Progenitor cell of endocrine pancreas (in vitro differentiated cells): ENCODE data around the gene CDH13. TPM values are rescaled to one million over a fixed set of nuclear protein-coding genes. Genes with fewer than 3 reads are reported as not detected.

ENCODE experiments used
- DNase-seq: peaks from one replicate; pipeline ENCODE4 v3.0.0; 2021; ENCODE audit warnings: low spot score; ENCODE audit not compliant: unreplicated experiment
- H3K27ac Mint-ChIP-seq: 2 replicates; pipeline ENCODE4 v1.8.0; 2021; ENCODE audit warnings: mild to moderate bottlenecking, moderate library complexity, mixed read lengths
- H3K27me3 Mint-ChIP-seq: 2 replicates; pipeline ENCODE4 v1.8.0; 2021; ENCODE audit warnings: mixed read lengths
- H3K36me3 Mint-ChIP-seq: 2 replicates; pipeline ENCODE4 v1.8.0; 2022; ENCODE audit warnings: mixed read lengths; ENCODE audit not compliant: insufficient read depth
- H3K4me1 Mint-ChIP-seq: 2 replicates; pipeline ENCODE4 v1.8.0; 2021; ENCODE audit warnings: low read depth, mixed read lengths
- H3K4me3 Mint-ChIP-seq: 2 replicates; pipeline ENCODE4 v1.8.0; 2021; ENCODE audit warnings: low read depth, mild to moderate bottlenecking, moderate library complexity, mixed read lengths
- H3K9me3 Mint-ChIP-seq: 2 replicates; pipeline ENCODE4 v1.8.0; 2021; ENCODE audit warnings: low read depth, mixed read lengths
- CTCF ChIP-seq: fragments of 200-600 bp; sonication (generic); IDR thresholded peaks from one replicate; pipeline ENCODE4 v1.5.0; 2021; ENCODE audit warnings: antibody characterized with exemption, mild to moderate bottlenecking; ENCODE audit not compliant: unreplicated experiment
- total RNA-seq: library from RNA; stranded (reverse); gene quantifications from 2 replicates; pipeline ENCODE4 v1.2.1, GENCODE V29; 2021

Gene CDH13
- total RNA-seq, 1 donor from 2014 or later, result 0.38 TPM

GRCh38 chr16:83839561-83839960 lies 1212.8 kb downstream of the CDH13 start:
- no peak for TF ChIP-seq CTCF

GRCh38 chr16:83840060-83840617 lies 1213.4 kb downstream of the CDH13 start:
- Mint-ChIP-seq H3K4me3 (no peak overlapping the region), H3K4me1 (peaks cover 13% of the 10 kb centered on the region), H3K9me3 (peaks cover 7% of the 10 kb centered on the region), H3K27me3 (no peaks in the 10 kb centered on the region), H3K36me3 (no peaks in the 10 kb centered on the region), H3K27ac (no peak overlapping the region)
- no peak for TF ChIP-seq CTCF
- no peak for DNase-seq

More at GRCh38 chr16:83839561-83839960, 1212.8 kb downstream of the CDH13 start:
- no peaks in the 10 kb centered on the region for H3K27me3 Mint-ChIP-seq
- H3K9me3 Mint-ChIP-seq, result peaks cover 7% of the 10 kb centered on the region
- no peak overlapping the region for H3K4me3 Mint-ChIP-seq
- H3K27ac Mint-ChIP-seq, result no peak overlapping the region
- H3K36me3 Mint-ChIP-seq, result no peaks in the 10 kb centered on the region
- no peak for DNase-seq
- peaks cover 13% of the 10 kb centered on the region for H3K4me1 Mint-ChIP-seq

- no peak for DNase-seq
- H3K27me3 Mint-ChIP-seq, result peaks cover 4% of the 10 kb centered on the region
- peaks cover 7% of the 10 kb centered on the region for H3K9me3 Mint-ChIP-seq
- peaks cover 13% of the 10 kb centered on the region for H3K4me1 Mint-ChIP-seq
- H3K36me3 Mint-ChIP-seq, result no peaks in the 10 kb centered on the region
- TF ChIP-seq CTCF, result no peak
- H3K27ac Mint-ChIP-seq, result peak overlapping the region; percentile 3
- no peak overlapping the region for H3K4me3 Mint-ChIP-seq
These were observed 1215.5 kb downstream of the CDH13 start for GRCh38 chr16:83842291-83842690.

GRCh38 chr16:83842756-83843507 lies 1216.2 kb downstream of the CDH13 start:
- H3K27me3 Mint-ChIP-seq, result peaks cover 4% of the 10 kb centered on the region
- no peak overlapping the region for H3K4me3 Mint-ChIP-seq
- DNase-seq, result no peak
- peaks cover 13% of the 10 kb centered on the region for H3K4me1 Mint-ChIP-seq
- H3K36me3 Mint-ChIP-seq, result no peaks in the 10 kb centered on the region
- H3K9me3 Mint-ChIP-seq, result peaks cover 5% of the 10 kb centered on the region
- H3K27ac Mint-ChIP-seq, result no peak overlapping the region
- TF ChIP-seq CTCF, result no peak

- Mint-ChIP-seq H3K27ac (no peak overlapping the region), H3K4me1 (peaks cover 13% of the 10 kb centered on the region), H3K4me3 (no peak overlapping the region), H3K9me3 (peaks cover 5% of the 10 kb centered on the region), H3K36me3 (no peaks in the 10 kb centered on the region), H3K27me3 (peaks cover 4% of the 10 kb centered on the region)
- no peak for TF ChIP-seq CTCF
- DNase-seq, result no peak
These were observed 1216.9 kb downstream of the CDH13 start for GRCh38 chr16:83843657-83844056.
